Fibroblast of villous mesenchyme (primary cell): ENCODE results near the gene PLGRKT. TPM values are rescaled to one million over a fixed set of nuclear protein-coding genes. Genes with fewer than 3 reads are reported as not detected.

Experiments used
- DNase-seq: peaks from one replicate; pipeline ENCODE4 v3.0.0-alpha.2; 2010; ENCODE audit warnings: low read depth
- H3K4me3 ChIP-seq: 2 replicates; pipeline ENCODE4 v1.5.1; 2011; ENCODE audit warnings: low read depth, mild to moderate bottlenecking, low read length
- CTCF ChIP-seq: IDR thresholded peaks from 2 replicates; pipeline ENCODE4 v1.5.1; 2012; ENCODE audit warnings: low read depth, mild to moderate bottlenecking, low read length; ENCODE audit not compliant: insufficient read depth
- total RNA-seq: library from RNA; depleted of rRNA; stranded (reverse); fragments of >200 nt; gene quantifications from 2 replicates; pipeline ENCODE4 v1.2.3, GENCODE V29; 2012

Gene PLGRKT
- total RNA-seq, 1 donor = 17.7 TPM

DNA sequence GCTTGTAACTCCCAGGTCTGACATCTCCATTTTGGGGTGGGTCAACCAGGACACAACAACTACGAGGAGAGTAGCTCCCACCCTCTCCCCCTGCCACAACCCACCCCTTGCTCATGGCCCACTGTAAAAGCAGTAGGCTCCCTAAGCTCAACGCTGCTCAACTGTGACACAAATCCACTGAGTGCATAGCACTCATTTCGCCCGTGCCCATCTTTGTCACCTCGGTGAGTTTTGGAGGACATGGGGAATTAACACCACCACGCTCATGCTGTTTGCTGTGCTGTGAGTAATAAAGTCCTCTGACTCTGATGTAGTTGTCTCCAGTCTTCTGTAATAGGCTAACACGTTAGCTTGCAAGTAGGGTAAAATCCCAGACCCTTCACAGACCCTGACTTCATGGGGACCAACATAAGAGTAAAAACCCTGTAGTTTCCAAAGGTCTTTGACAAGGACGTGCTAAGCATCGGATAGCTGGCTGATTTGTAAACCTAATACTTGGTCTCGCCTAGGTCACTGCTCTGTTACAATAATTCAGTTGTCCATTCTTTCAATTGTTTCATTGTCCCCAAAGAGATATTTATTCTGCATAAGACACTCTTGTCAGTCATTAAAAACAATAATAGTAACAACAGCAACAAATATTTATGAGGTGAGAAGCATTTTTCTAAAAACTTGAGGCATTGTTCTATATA lies 7.7 kb downstream of the PLGRKT start:
- no peak overlapping the region for H3K4me3 ChIP-seq
- TF ChIP-seq CTCF = no peak
- no peak for DNase-seq

DNA sequence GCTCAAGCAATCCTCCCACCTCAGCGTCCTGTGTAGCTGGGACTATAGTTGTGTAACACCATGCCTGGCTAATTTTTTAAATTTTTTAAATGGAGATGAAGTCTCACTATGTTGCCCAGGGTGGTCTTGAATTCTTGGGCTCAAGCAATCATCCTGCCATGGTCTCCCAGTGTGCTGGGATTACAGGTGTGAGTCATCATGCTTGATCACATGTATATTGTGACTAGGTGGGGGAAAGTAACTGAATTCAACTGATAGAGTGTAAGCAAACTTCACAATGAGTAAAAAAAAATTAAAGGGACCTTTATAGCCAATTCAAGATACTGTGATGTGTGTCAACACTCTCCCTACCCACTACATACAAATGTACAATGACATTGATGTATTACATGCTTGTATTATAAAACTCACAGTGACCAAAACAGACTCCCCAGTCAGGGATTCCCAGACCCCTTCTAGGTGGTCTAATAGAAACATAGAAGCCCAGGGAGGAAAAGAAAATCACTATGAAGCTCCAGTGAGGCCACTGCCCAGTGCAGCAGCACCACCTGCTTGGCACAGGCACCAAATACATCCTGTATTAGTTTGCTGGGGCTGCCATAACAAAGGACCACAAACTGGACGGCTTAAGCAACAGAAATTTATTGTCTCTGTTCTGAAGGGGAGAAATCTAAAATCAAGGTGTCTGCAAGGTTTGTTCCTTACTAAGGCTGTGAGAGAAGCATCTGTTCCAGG lies 8.8 kb downstream of the PLGRKT start:
- H3K4me3 ChIP-seq = no peak overlapping the region
- no peak for DNase-seq
- no peak for TF ChIP-seq CTCF

GRCh38 chr9:5428172-5428571 lies 9.6 kb downstream of the PLGRKT start:
- no peak for DNase-seq
- H3K4me3 ChIP-seq = no peak overlapping the region
- no peak for TF ChIP-seq CTCF

GRCh38 chr9:5427005-5427404 lies 10.7 kb downstream of the PLGRKT start:
- H3K4me3 ChIP-seq = no peak overlapping the region
- no peak for DNase-seq
- no peak for TF ChIP-seq CTCF

DNA sequence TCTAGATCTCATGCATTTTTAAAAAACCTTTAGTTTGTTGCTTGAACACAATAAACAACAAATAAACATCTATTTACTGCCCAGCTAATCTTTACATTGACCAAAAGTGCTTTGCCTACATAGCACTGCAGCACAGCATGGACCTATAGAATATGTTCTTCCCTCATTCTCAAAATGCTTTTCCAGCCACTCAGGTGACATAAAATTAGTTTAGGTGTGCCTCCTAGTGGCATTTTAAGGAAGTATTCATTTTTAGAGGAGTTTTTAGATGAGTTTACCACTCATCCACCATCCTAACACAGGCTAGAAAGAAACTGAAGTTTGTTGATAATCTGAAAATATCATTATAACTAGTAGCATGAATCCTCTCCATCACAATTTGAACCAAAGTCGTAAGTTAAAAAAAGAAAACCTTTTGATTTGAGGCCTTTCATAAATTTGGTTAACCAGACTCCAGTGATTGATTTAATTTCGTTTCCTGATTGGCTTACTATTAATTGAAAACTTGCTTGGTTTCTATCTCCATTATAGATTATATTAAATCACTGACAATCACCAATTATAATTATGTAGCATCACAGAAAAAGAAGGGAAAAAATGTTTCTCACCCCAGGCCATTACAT lies 12.6 kb downstream of the PLGRKT start:
- peak; percentile 38 for DNase-seq
- no peak overlapping the region for H3K4me3 ChIP-seq

GRCh38 chr9:5422276-5422675 lies 15.4 kb downstream of the PLGRKT start:
- no peak for DNase-seq

More for the DNA sequence above, 12.6 kb downstream of the PLGRKT start:
- TF ChIP-seq CTCF = peak; percentile 54

More at GRCh38 chr9:5422276-5422675, 15.4 kb downstream of the PLGRKT start:
- no peak for TF ChIP-seq CTCF
- no peak overlapping the region for H3K4me3 ChIP-seq
